ENCODE measurements around the gene SATB2.
A peak's percentile ranks its signal among the peaks of the same experiment; 100 is the strongest.

SATB2 gene

GRCh38 chr2:199356412-199356811 lies 101.3 kb downstream of the SATB2 start:
- no peak overlapping the region for H3K4me3 ChIP-seq (ENCODE audit: low read depth, low read length)
- DNase-seq (ENCODE audit: low read depth), result no peak

- H3K4me3 ChIP-seq (ENCODE audit: low read depth, low read length), result no peak overlapping the region
- no peak for DNase-seq (ENCODE audit: low read depth)
Measured at GRCh38 chr2:199348871-199349270, 108.9 kb downstream of the SATB2 start.

GRCh38 chr2:199344012-199344411 lies 113.7 kb downstream of the SATB2 start:
- H3K4me3 ChIP-seq (ENCODE audit: low read depth, low read length), result no peak overlapping the region
- DNase-seq (ENCODE audit: low read depth), result no peak

- no peak for DNase-seq (ENCODE audit: low read depth)
- no peak overlapping the region for H3K4me3 ChIP-seq (ENCODE audit: low read depth, low read length)
Measured at GRCh38 chr2:199342334-199342733, 115.4 kb downstream of the SATB2 start.

GRCh38 chr2:199341123-199341522 lies 116.6 kb downstream of the SATB2 start:
- no peak for DNase-seq (ENCODE audit: low read depth)
- no peak overlapping the region for H3K4me3 ChIP-seq (ENCODE audit: low read depth, low read length)

- H3K4me3 ChIP-seq (ENCODE audit: low read depth, low read length), result no peak overlapping the region
- peak; percentile 25 for DNase-seq (ENCODE audit: low read depth)
Measured at GRCh38 chr2:199339891-199340605, 117.7 kb downstream of the SATB2 start.

GRCh38 chr2:199336546-199336945 lies 121.2 kb downstream of the SATB2 start:
- no peak for DNase-seq (ENCODE audit: low read depth)
- no peak overlapping the region for H3K4me3 ChIP-seq (ENCODE audit: low read depth, low read length)

GRCh38 chr2:199335502-199335901 lies 122.2 kb downstream of the SATB2 start:
- H3K4me3 ChIP-seq (ENCODE audit: low read depth, low read length), result no peak overlapping the region
- DNase-seq (ENCODE audit: low read depth), result no peak

GRCh38 chr2:199329466-199329865 lies 128.3 kb downstream of the SATB2 start:
- DNase-seq (ENCODE audit: low read depth), result no peak
- no peak overlapping the region for H3K4me3 ChIP-seq (ENCODE audit: low read depth, low read length)

- H3K4me3 ChIP-seq (ENCODE audit: low read depth, low read length), result no peak overlapping the region
- no peak for DNase-seq (ENCODE audit: low read depth)
Measured at GRCh38 chr2:199329031-199329430, 128.7 kb downstream of the SATB2 start.

GRCh38 chr2:199325881-199326280 lies 131.9 kb downstream of the SATB2 start:
- H3K4me3 ChIP-seq (ENCODE audit: low read depth, low read length), result no peak overlapping the region
- no peak for DNase-seq (ENCODE audit: low read depth)

GRCh38 chr2:199322151-199322550 lies 135.6 kb downstream of the SATB2 start:
- H3K4me3 ChIP-seq (ENCODE audit: low read depth, low read length), result no peak overlapping the region
- no peak for DNase-seq (ENCODE audit: low read depth)

GRCh38 chr2:199317646-199318045 lies 140.1 kb downstream of the SATB2 start:
- DNase-seq (ENCODE audit: low read depth), result no peak
- no peak overlapping the region for H3K4me3 ChIP-seq (ENCODE audit: low read depth, low read length)

- H3K4me3 ChIP-seq (ENCODE audit: low read depth, low read length), result no peak overlapping the region
- no peak for DNase-seq (ENCODE audit: low read depth)
Measured at GRCh38 chr2:199316851-199317250, 140.9 kb downstream of the SATB2 start.

- peak; percentile 53 for DNase-seq (ENCODE audit: low read depth)
- H3K4me3 ChIP-seq (ENCODE audit: low read depth, low read length), result no peak overlapping the region
Measured at GRCh38 chr2:199315299-199316179, 142.2 kb downstream of the SATB2 start.

GRCh38 chr2:199312931-199313330 lies 144.8 kb downstream of the SATB2 start:
- H3K4me3 ChIP-seq (ENCODE audit: low read depth, low read length), result no peak overlapping the region
- DNase-seq (ENCODE audit: low read depth), result no peak

- H3K4me3 ChIP-seq (ENCODE audit: low read depth, low read length), result no peak overlapping the region
- DNase-seq (ENCODE audit: low read depth), result no peak
Measured at GRCh38 chr2:199310771-199311585, 146.8 kb downstream of the SATB2 start.

- no peak for DNase-seq (ENCODE audit: low read depth)
- no peak overlapping the region for H3K4me3 ChIP-seq (ENCODE audit: low read depth, low read length)
Measured at GRCh38 chr2:199309973-199310372, 147.8 kb downstream of the SATB2 start.

GRCh38 chr2:199309411-199309810 lies 148.3 kb downstream of the SATB2 start:
- DNase-seq (ENCODE audit: low read depth), result no peak
- no peak overlapping the region for H3K4me3 ChIP-seq (ENCODE audit: low read depth, low read length)

- H3K4me3 ChIP-seq (ENCODE audit: low read depth, low read length), result no peak overlapping the region
- DNase-seq (ENCODE audit: low read depth), result no peak
Measured at GRCh38 chr2:199308567-199308966, 149.2 kb downstream of the SATB2 start.
